ENCODE results near the gene CSTB. TPM values are rescaled to one million over a fixed set of nuclear protein-coding genes. Genes with fewer than 3 reads are reported as not detected.

The CSTB gene
- total and polyA plus RNA-seq, 7 experiments from 2014 or later: 14.7 to 66.5 (median 37.9) TPM

GRCh38 chr21:43785134-43785533, 9.0 kb upstream of the CSTB start:
- no peak for ATAC-seq
- Mint-ChIP-seq H3K36me3 (no peaks in the 10 kb centered on the region), H3K4me1 (peaks cover 0 to 34% (median 3%) of the 10 kb centered on the region in 7 donors)

GRCh38 chr21:43783098-43783700, 7.1 kb upstream of the CSTB start:
- no peaks in the 10 kb centered on the region for H3K36me3 ChIP-seq (ENCODE audit: control insufficient read depth in 2 of 3, insufficient read depth in 3 of 3, low read length in 3 of 3)
- H3K9me3 ChIP-seq (ENCODE audit: control insufficient read depth in 2 of 3, low read length in 3 of 3): no peaks in the 10 kb centered on the region
- POLR2A ChIA-PET: interaction anchor here (0.6 kb wide), 1 partner anchor 1155 kb away, joined by 4 read pairs; no protein-coding TSS in a partner anchor
- H3K36me3 Mint-ChIP-seq: no peaks in the 10 kb centered on the region
- no peak overlapping the region for H3K27ac ChIP-seq (ENCODE audit: low read depth, low read length)
- intact Hi-C loops (cut with micrococcal nuclease): loop anchor here in 1 of 2 donors (10.0 kb wide), 1 partner anchor 808 kb away; the partner anchor contains the start of gene PKNOX1
- H3K4me3 Mint-ChIP-seq: no peak overlapping the region
- H3K27ac Mint-ChIP-seq: peak overlapping the region in 3 of 9 donors; percentile 4 to 54 (median 18)
- DNase-seq (no peak), ATAC-seq (no peak)
- no peaks in the 10 kb centered on the region for H3K27me3 Mint-ChIP-seq
- no peaks in the 10 kb centered on the region for H3K27me3 ChIP-seq (ENCODE audit: control insufficient read depth in 2 of 2, insufficient read depth in 2 of 2, low read length in 2 of 2)
- peaks cover 5 to 9% of the 10 kb centered on the region in 2 donors for H3K4me1 ChIP-seq (ENCODE audit: control insufficient read depth in 2 of 2, insufficient read depth in 2 of 2, low read length in 2 of 2)
- H3K4me3 ChIP-seq (ENCODE audit: low read length): no peak overlapping the region
- CTCF ChIA-PET: no interaction called here
- no peaks in the 10 kb centered on the region for H3K9me3 Mint-ChIP-seq
- peaks cover 8 to 47% (median 11%) of the 10 kb centered on the region in 7 donors for H3K4me1 Mint-ChIP-seq

More at GRCh38 chr21:43785134-43785533, 9.0 kb upstream of the CSTB start:
- H3K9me3 Mint-ChIP-seq: peaks cover 0 to 1% (median 0%) of the 10 kb centered on the region in 11 donors
- intact Hi-C loops (cut with micrococcal nuclease): loop anchor here in 1 of 2 donors (10.0 kb wide), 1 partner anchor 810 kb away; the partner anchor contains the start of gene PKNOX1
- H3K27ac ChIP-seq (ENCODE audit: low read depth, low read length): no peak overlapping the region
- H3K27me3 Mint-ChIP-seq: no peaks in the 10 kb centered on the region
- H3K27me3 ChIP-seq (ENCODE audit: control insufficient read depth in 2 of 2, insufficient read depth in 2 of 2, low read length in 2 of 2): no peaks in the 10 kb centered on the region
- no peaks in the 10 kb centered on the region for H3K9me3 ChIP-seq (ENCODE audit: control insufficient read depth in 2 of 3, low read length in 3 of 3)
- no peaks in the 10 kb centered on the region for H3K36me3 ChIP-seq (ENCODE audit: control insufficient read depth in 2 of 3, insufficient read depth in 3 of 3, low read length in 3 of 3)
- DNase-seq: no peak
- ChIA-PET CTCF (interaction anchor here (0.7 kb wide), 1 partner anchor 1793 kb away, joined by 3 read pairs; no protein-coding TSS in a partner anchor), POLR2A (no interaction called here)
- H3K27ac Mint-ChIP-seq: no peak overlapping the region
- H3K4me1 ChIP-seq (ENCODE audit: control insufficient read depth in 2 of 2, insufficient read depth in 2 of 2, low read length in 2 of 2): peaks cover 2 to 3% of the 10 kb centered on the region in 2 donors
- H3K4me3 Mint-ChIP-seq: no peak overlapping the region
- H3K4me3 ChIP-seq (ENCODE audit: low read length): no peak overlapping the region

- Mint-ChIP-seq H3K27me3 (no peaks in the 10 kb centered on the region), H3K27ac (peak overlapping the region in 2 of 9 donors; percentile 4 to 18), H3K36me3 (no peaks in the 10 kb centered on the region), H3K4me3 (no peak overlapping the region), H3K9me3 (no peaks in the 10 kb centered on the region), H3K4me1 (peaks cover 10 to 51% (median 14%) of the 10 kb centered on the region in 7 donors)
- ATAC-seq (no peak), DNase-seq (no peak)
- Histone ChIP-seq H3K27ac (ENCODE audit: low read depth, low read length) (no peak overlapping the region), H3K4me1 (ENCODE audit: control insufficient read depth in 2 of 2, insufficient read depth in 2 of 2, low read length in 2 of 2) (peaks cover 5 to 9% of the 10 kb centered on the region in 2 donors), H3K36me3 (ENCODE audit: control insufficient read depth in 2 of 3, insufficient read depth in 3 of 3, low read length in 3 of 3) (no peaks in the 10 kb centered on the region), H3K4me3 (ENCODE audit: low read length) (no peak overlapping the region), H3K9me3 (ENCODE audit: control insufficient read depth in 2 of 3, low read length in 3 of 3) (no peaks in the 10 kb centered on the region), H3K27me3 (ENCODE audit: control insufficient read depth in 2 of 2, insufficient read depth in 2 of 2, low read length in 2 of 2) (no peaks in the 10 kb centered on the region)
- POLR2A ChIA-PET: no interaction called here
- intact Hi-C loops (cut with micrococcal nuclease): loop anchor here in 1 of 2 donors (10.0 kb wide), 1 partner anchor 808 kb away; the partner anchor contains the start of gene PKNOX1
- CTCF ChIA-PET: no interaction called here
Measured at GRCh38 chr21:43782431-43783097, 6.5 kb upstream of the CSTB start.

- no peaks in the 10 kb centered on the region for H3K36me3 Mint-ChIP-seq
- ChIA-PET POLR2A (interaction anchor here (0.6 kb wide), 1 partner anchor 122 kb away, joined by 4 read pairs; the partner anchor contains the start of genes HSF2BP and RRP1B), CTCF (no interaction called here)
- no peaks in the 10 kb centered on the region for H3K27me3 Mint-ChIP-seq
- H3K4me1 Mint-ChIP-seq: peaks cover 10 to 53% (median 16%) of the 10 kb centered on the region in 7 donors
- DNase-seq (no peak), ATAC-seq (no peak)
- H3K27ac Mint-ChIP-seq: peak overlapping the region in 1 of 9 donors; percentile 29
- H3K4me1 ChIP-seq (ENCODE audit: control insufficient read depth in 2 of 2, insufficient read depth in 2 of 2, low read length in 2 of 2): peaks cover 5 to 9% of the 10 kb centered on the region in 2 donors
- no peak overlapping the region for H3K27ac ChIP-seq (ENCODE audit: low read depth, low read length)
- intact Hi-C loops (cut with micrococcal nuclease): loop anchor here in 1 of 2 donors (10.0 kb wide), 1 partner anchor 807 kb away; the partner anchor contains the start of gene PKNOX1
- no peaks in the 10 kb centered on the region for H3K9me3 Mint-ChIP-seq
- no peaks in the 10 kb centered on the region for H3K9me3 ChIP-seq (ENCODE audit: control insufficient read depth in 2 of 3, low read length in 3 of 3)
- H3K27me3 ChIP-seq (ENCODE audit: control insufficient read depth in 2 of 2, insufficient read depth in 2 of 2, low read length in 2 of 2): no peaks in the 10 kb centered on the region
- no peaks in the 10 kb centered on the region for H3K36me3 ChIP-seq (ENCODE audit: control insufficient read depth in 2 of 3, insufficient read depth in 3 of 3, low read length in 3 of 3)
- no peak overlapping the region for H3K4me3 ChIP-seq (ENCODE audit: low read length)
- H3K4me3 Mint-ChIP-seq: no peak overlapping the region
Measured at GRCh38 chr21:43781846-43782245, 5.7 kb upstream of the CSTB start.

GRCh38 chr21:43779660-43780059, 3.6 kb upstream of the CSTB start:
- Mint-ChIP-seq H3K9me3 (no peaks in the 10 kb centered on the region), H3K4me3 (peak overlapping the region in 2 of 10 donors; percentile 30 to 32), H3K27me3 (no peaks in the 10 kb centered on the region), H3K36me3 (peaks cover 0 to 5% (median 0%) of the 10 kb centered on the region in 5 donors), H3K4me1 (peaks cover 18 to 60% (median 26%) of the 10 kb centered on the region in 7 donors), H3K27ac (peak overlapping the region in 2 of 9 donors; percentile 62 to 72)
- Histone ChIP-seq H3K4me1 (ENCODE audit: control insufficient read depth in 2 of 2, insufficient read depth in 2 of 2, low read length in 2 of 2) (peaks cover 11 to 17% of the 10 kb centered on the region in 2 donors), H3K27ac (ENCODE audit: low read depth, low read length) (no peak overlapping the region), H3K4me3 (ENCODE audit: low read length) (no peak overlapping the region), H3K36me3 (ENCODE audit: control insufficient read depth in 2 of 3, insufficient read depth in 3 of 3, low read length in 3 of 3) (no peaks in the 10 kb centered on the region), H3K27me3 (ENCODE audit: control insufficient read depth in 2 of 2, insufficient read depth in 2 of 2, low read length in 2 of 2) (no peaks in the 10 kb centered on the region), H3K9me3 (ENCODE audit: control insufficient read depth in 2 of 3, low read length in 3 of 3) (no peaks in the 10 kb centered on the region)
- ChIA-PET POLR2A (interaction anchor here (0.6 kb wide), 1 partner anchor 1298 kb away, joined by 3 read pairs; no protein-coding TSS in a partner anchor), CTCF (no interaction called here)
- no peak for DNase-seq
- ATAC-seq: no peak
- intact Hi-C loops (cut with micrococcal nuclease): loop anchor here in 1 of 2 donors (5.0 to 10.0 kb wide), 3 partner anchors 52 to 805 kb away; partner anchors contain the start of gene PKNOX1

- H3K9me3 Mint-ChIP-seq: no peaks in the 10 kb centered on the region
- Histone ChIP-seq H3K36me3 (ENCODE audit: control insufficient read depth in 2 of 3, insufficient read depth in 3 of 3, low read length in 3 of 3) (peaks cover 0 to 7% (median 0%) of the 10 kb centered on the region in 3 experiments), H3K4me3 (ENCODE audit: low read length) (no peak overlapping the region), H3K4me1 (ENCODE audit: control insufficient read depth in 2 of 2, insufficient read depth in 2 of 2, low read length in 2 of 2) (peaks cover 11 to 18% of the 10 kb centered on the region in 2 donors), H3K27me3 (ENCODE audit: control insufficient read depth in 2 of 2, insufficient read depth in 2 of 2, low read length in 2 of 2) (no peaks in the 10 kb centered on the region), H3K9me3 (ENCODE audit: control insufficient read depth in 2 of 3, low read length in 3 of 3) (no peaks in the 10 kb centered on the region), H3K27ac (ENCODE audit: low read depth, low read length) (peak overlapping the region; percentile 41)
- peak in 1 of 9 donors; percentile 28 for DNase-seq
- peaks cover 23 to 62% (median 34%) of the 10 kb centered on the region in 7 donors for H3K4me1 Mint-ChIP-seq
- POLR2A ChIA-PET: interaction anchor here (0.6 kb wide), 1 partner anchor 1299 kb away, joined by 3 read pairs; no protein-coding TSS in a partner anchor
- peak; percentile 32 for ATAC-seq
- intact Hi-C loops (cut with micrococcal nuclease): loop anchor here in 1 of 2 donors (5.0 to 10.0 kb wide), 2 partner anchors 51 to 114 kb away; no protein-coding TSS in a partner anchor
- CTCF ChIA-PET: no interaction called here
- peak overlapping the region; percentile 59 to 89 (median 70) for H3K4me3 Mint-ChIP-seq
- no peaks in the 10 kb centered on the region for H3K27me3 Mint-ChIP-seq
- peaks cover 0 to 11% (median 4%) of the 10 kb centered on the region in 5 donors for H3K36me3 Mint-ChIP-seq
- H3K27ac Mint-ChIP-seq: peak overlapping the region; percentile 3 to 96 (median 57)
Measured at GRCh38 chr21:43778469-43779335, 2.6 kb upstream of the CSTB start.
